A549 treated with Hydrocortisone at 1 μM for 4 hours (cell line): Measurements from ENCODE around the gene ZNF569. TPM values are rescaled to one million over a fixed set of nuclear protein-coding genes. Genes with fewer than 3 reads are reported as not detected.

Source experiments
- total RNA-seq: library from RNA; stranded (reverse); fragments of 200-300 nt; extraction: Qiagen RNA extraction; gene quantifications from 5 replicates; pipeline ENCODE4 v1.2.3, GENCODE V29; 2022

Gene ZNF569
- total RNA-seq = 4.0 to 6.1 TPM (median 4.9 TPM) in 5 replicates

DNA sequence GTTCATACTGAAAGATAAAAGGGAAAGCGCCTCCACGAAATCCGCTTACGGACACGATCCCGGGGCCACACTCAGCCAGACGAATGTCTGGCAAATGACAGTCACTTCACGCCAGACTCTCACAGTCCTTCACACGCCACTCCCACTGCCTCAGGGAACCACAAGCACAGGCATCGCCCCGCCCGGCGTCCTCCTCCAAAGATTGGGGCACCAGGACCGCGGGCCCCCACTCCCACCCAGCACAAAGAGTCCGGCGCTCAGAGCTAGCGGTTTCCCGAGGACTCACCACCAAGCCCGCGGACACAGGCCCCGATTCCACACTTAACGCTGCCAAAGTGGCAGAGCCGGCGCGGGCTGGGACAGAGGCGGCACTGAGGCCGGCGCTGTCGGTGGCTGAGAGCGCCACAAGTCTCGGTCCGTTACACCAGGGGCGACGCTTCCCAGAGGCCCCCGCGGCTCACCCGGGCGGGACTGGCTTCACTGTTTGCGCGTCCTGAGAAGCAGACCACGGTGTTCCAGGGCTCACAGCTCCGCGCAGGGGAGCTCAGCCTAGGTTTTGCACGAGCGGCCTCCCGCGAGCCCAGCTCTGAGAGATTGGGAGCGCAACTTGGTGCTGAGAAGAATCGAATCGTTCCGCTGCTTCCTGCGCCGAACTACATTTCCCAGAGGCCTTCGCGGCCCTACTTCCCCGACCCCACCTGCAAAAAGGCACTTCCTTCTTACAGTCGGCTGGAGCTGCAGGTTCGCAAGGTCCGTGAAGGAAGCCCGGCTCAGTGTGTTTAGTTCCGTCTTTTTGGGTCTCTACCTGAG is at the start of gene ZNF569:
ZNF569 (minus strand) TSS at position 647 of the 810 bp plus-strand sequence. CDS start 22,523 bp downstream, outside the sequence.

DNA sequence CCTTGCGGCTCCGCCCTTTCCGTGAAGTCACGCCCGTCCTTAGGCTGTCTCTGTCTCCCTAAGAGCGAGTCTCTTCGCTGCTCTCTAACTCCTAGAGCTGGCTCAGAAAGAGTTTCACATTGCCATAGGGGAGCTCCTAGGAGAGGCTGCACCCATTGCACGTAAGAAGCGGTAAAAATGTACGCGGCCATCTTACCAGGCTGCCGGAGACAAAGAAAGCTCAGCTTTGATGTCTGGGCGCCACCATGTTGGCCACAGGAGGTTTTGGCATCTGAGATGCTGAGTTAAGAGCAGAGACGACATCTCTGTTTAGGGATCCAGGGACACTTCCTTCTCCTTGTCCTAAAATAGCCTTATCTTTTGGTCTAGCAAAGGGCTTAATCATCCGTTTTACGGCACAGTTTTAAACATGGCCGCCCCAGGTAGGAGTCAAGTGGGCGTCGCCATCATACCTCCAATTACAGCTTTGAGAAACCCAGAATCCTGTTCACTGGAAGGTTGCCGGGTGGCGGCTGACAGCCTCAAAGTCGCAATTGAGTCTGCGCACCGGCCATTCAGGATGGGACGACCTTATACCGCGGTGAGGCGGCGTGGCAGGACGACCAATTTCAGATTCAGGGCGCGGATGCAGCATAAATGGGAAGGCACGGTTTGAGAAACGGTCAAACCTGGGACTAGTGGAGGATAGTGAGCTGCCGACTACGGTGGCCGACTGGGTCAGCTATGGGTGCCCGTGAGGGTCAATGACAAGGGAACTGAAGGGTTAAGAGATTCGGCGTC is 39.3 kb upstream of the ZNF569 start, which contains the start of gene ZNF793:
ZNF793 (plus strand) TSS at position 553 of the 780 bp plus-strand sequence. CDS start 16,501 bp downstream, outside the sequence.

DNA sequence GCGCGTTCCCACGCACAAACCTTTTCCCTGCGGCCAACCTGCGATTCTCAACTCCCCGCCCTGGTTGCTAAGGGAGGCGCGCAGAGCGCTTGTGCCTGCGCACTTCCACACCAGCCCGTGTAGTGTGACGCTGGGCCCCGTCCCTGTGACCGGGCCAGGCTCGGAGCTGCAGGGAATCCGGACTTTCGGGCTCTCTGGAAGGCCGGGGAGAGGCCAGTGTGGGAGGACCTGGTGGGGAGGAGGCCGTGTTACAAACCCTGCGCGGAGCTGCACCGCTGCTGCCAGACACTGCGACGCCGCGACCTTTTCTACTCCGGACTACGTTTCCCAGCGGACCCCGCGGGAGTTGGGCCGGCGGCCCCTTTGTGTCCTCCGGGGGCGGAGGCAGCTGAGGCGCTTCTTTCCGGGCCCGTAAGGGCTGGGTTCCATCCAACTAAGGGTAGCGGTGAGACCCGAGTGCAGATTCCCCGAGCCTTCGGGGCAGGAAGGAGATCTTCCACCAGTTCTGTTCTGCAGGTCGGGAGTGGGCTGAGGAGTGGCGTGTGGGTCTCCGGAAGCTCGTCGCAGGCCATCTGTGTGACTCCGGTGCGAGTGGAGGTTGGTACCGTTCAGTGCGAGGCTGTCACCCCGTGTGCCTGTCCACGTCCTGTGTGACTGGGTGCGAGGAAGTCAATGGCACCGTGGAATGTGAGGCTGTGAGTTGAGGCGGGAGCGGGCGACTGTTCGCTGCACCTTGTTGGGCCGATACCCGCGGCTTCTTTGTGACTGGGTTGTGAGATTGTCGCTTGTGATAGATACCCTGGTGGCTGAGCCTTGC is 1.9 kb upstream of the ZNF569 start, which contains the start of gene ZNF570:
ZNF570 (plus strand) TSS at position 396 of the 817 bp plus-strand sequence. CDS start 999 bp downstream, outside the sequence.

DNA sequence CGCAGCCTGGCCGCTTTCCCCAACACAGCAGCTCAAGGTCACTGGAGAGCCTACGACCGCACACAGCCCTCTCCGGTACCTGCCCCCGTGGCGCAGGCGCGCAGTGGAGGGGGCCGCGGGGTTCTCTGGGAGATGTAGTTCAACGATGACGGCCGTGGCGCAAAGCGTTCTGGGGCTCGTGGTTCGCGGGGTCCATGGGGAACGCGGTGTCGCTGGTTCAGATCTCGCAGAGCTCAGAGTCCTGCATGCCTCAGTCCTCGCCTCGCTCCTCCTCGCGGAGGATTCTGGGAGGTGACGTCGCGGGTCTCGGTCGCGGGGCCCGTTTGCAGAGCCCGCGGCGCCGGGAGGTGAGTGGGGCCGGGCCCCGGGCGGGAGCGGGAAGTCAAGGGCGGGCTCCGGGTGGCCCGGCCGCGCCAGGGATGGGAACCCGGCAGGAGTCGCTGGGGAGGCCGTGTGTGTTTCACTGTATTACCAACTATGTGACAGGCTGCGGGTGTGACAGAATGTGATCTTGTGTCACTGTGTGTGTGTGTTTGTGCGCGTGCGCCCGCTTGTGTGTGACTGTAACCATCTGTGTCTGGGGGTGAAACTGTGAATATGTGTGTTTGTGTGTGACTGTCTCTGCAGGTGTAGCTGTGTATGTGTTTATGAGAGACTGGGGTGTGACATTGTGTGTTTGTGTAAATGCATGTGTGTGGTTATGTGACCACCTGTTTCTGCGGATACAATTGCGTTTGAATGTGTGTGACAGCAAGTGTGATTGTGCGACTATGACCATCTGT is 96.2 kb downstream of the ZNF569 start, which contains the start of gene ZNF527:
ZNF527 (plus strand) TSS at position 220 of the 782 bp plus-strand sequence. CDS start 3,100 bp downstream, outside the sequence.

Other genes starting within 250 kb of the ZNF569 start
- 6.7 to 7.4 TPM (median 7.0 TPM) in 5 replicates for gene ZNF383, start 249.2 kb downstream of the ZNF569 start, total RNA-seq
- 2.4 to 4.4 TPM (median 3.0 TPM) in 5 replicates for gene ZNF527, start 96.3 kb downstream of the ZNF569 start, total RNA-seq
- gene ZNF570, start 1.9 kb upstream of the ZNF569 start, total RNA-seq = 2.5 to 4.7 TPM (median 3.9 TPM) in 5 replicates
- gene ZNF793, start 39.5 kb upstream of the ZNF569 start, total RNA-seq = 0.02 to 0.09 TPM (median 0.03 TPM) in 4 of 5 replicates, not detected in the other
- gene ZNF571, start 127.3 kb upstream of the ZNF569 start, total RNA-seq = 0.70 to 1.6 TPM (median 1.2 TPM) in 5 replicates
- 0.03 to 0.23 TPM in 2 of 5 replicates, not detected in the others for gene ZNF540, start 127.4 kb upstream of the ZNF569 start, total RNA-seq
- 6.0 to 9.7 TPM (median 7.1 TPM) in 5 replicates for gene ZFP30, start 188.0 kb upstream of the ZNF569 start, total RNA-seq